H1 (cell line): Measurements from ENCODE around the gene BTN2A1.

Experiments
- CTCF ChIP-seq, 3 experiments: IDR thresholded peaks; 1 replicate in 2 of 3; 2 replicates in 1 of 3; pipeline versions ENCODE4 v1.5.1 to v1.6.1; 2011; ENCODE audit warnings: low read length in 3 of 3, mild to moderate bottlenecking in 3 of 3, inconsistent platforms in 2 of 3, low read depth in 1 of 3, moderate library complexity in 1 of 3; ENCODE audit not compliant: insufficient read depth in 1 of 3; ENCODE audit errors: control extremely low read depth in 1 of 3
- EGR1 ChIP-seq: IDR thresholded peaks from 2 replicates; pipeline ENCODE4 v1.6.1; 2011; ENCODE audit warnings: low read depth, low read length, borderline replicate concordance
- HDAC2 ChIP-seq, 2 experiments: fragments of 300-600 bp in 1 of 2; sonication (generic) in 1 of 2; IDR thresholded peaks; 2 replicates each; pipeline ENCODE4 v1.6.1; 2011 to 2012; ENCODE audit warnings: low read depth in 2 of 2, low read length in 2 of 2, mild to moderate bottlenecking in 2 of 2, moderate library complexity in 2 of 2, borderline replicate concordance in 1 of 2, inconsistent platforms in 1 of 2
- NRF1 ChIP-seq: IDR thresholded peaks from 2 replicates; pipeline ENCODE4 v1.6.1; 2011; ENCODE audit warnings: mild to moderate bottlenecking, low read depth, low read length, improper control_type of control experiment
- POLR2A ChIP-seq, 2 experiments: IDR thresholded peaks; 1 replicate in 1 of 2; 2 replicates in 1 of 2; pipeline ENCODE4 v1.6.1; 2011; ENCODE audit warnings: low read depth in 2 of 2, low read length in 2 of 2, mild to moderate bottlenecking in 2 of 2; ENCODE audit errors: control extremely low read depth in 1 of 2
- POU5F1 ChIP-seq: IDR thresholded peaks from 2 replicates; pipeline ENCODE4 v1.6.1; 2011; ENCODE audit warnings: low read depth, mild to moderate bottlenecking, low read length, moderate library complexity
- RBBP5 ChIP-seq: IDR thresholded peaks from 2 replicates; pipeline ENCODE4 v1.7.1; 2012; ENCODE audit warnings: low read depth, mild to moderate bottlenecking, inconsistent platforms, low read length, moderate library complexity, borderline replicate concordance
- RFX5 ChIP-seq: IDR thresholded peaks from 2 replicates; pipeline ENCODE4 v1.6.1; 2011; ENCODE audit warnings: low read depth, low read length, improper control_type of control experiment, borderline replicate concordance
- SUZ12 ChIP-seq: fragments of 200-600 bp; sonication (generic); IDR thresholded peaks from 2 replicates; pipeline ENCODE4 v1.6.1; 2012; ENCODE audit warnings: mild to moderate bottlenecking, inconsistent platforms, low read length, moderate library complexity, mixed read lengths
- TAF1 ChIP-seq: IDR thresholded peaks from 2 replicates; pipeline ENCODE4 v1.6.1; 2011; ENCODE audit warnings: mild to moderate bottlenecking, low read depth, low read length
- TAF7 ChIP-seq: optimal IDR thresholded peaks from 2 replicates; pipeline ENCODE3; 2011; ENCODE audit warnings: low read depth, mild to moderate bottlenecking, inconsistent platforms, low read length, moderate library complexity, borderline replicate concordance
- USF2 ChIP-seq: IDR thresholded peaks from 2 replicates; pipeline ENCODE4 v1.6.1; 2011; ENCODE audit warnings: low read length, improper control_type of control experiment

- TF ChIP-seq TAF1 (no peak), CTCF (IDR thresholded peaks at IDR 0.05; ENCODE audit: control extremely low read depth in 1 of 3, insufficient read depth in 1 of 3, low read depth in 1 of 3, low read length in 3 of 3) (no peak), HDAC2 (IDR thresholded peaks at IDR 0.05; ENCODE audit: borderline replicate concordance in 1 of 2, low read depth in 2 of 2, low read length in 2 of 2) (no peak), USF2 (no peak), RBBP5 (no peak), POLR2A (IDR thresholded peaks at IDR 0.05; ENCODE audit: control extremely low read depth in 1 of 2, low read depth in 2 of 2, low read length in 2 of 2) (no peak), TAF7 (no peak), POU5F1 (no peak), NRF1 (no peak), SUZ12 (no peak), EGR1 (no peak), RFX5 (no peak)
Observed at GRCh38 chr6:26502165-26502564, 44.4 kb downstream of the BTN2A1 start.
